ENCODE results near the gene MACROD1. TPM values are rescaled to one million over a fixed set of nuclear protein-coding genes. Genes with fewer than 3 reads are reported as not detected.

MACROD1 gene
- total and polyA plus RNA-seq, 2 experiments from 2014 or later: 21.2 to 29.8 TPM

- Histone ChIP-seq H3K4me1 (ENCODE audit: insufficient read depth) (peaks cover 32% of the 10 kb centered on the region), H3K27ac (no peak overlapping the region), H2AFZ (no peak overlapping the region), H3K27me3 (no peaks in the 10 kb centered on the region), H3K4me3 (no peak overlapping the region), H3K4me2 (no peak overlapping the region), H3K9me2 (replicated peaks; ENCODE audit: insufficient read depth) (no peaks in the 10 kb centered on the region), H3K9me3 (ENCODE audit: low read depth) (no peaks in the 10 kb centered on the region), H4K20me1 (ENCODE audit: insufficient read depth, poor library complexity, severe bottlenecking) (no peaks in the 10 kb centered on the region), H3K79me2 (no peaks in the 10 kb centered on the region), H3K36me3 (replicated peaks; ENCODE audit: insufficient read depth, low read depth) (no peaks in the 10 kb centered on the region)
- WGBS (ENCODE audit: low lambda C conversion rate, missing lambda C conversion rate): 98% methylated on average over 4 of the region's 4 CpGs
- no peak for TF ChIP-seq CTCF (IDR thresholded peaks at IDR 0.05; ENCODE audit: poor library complexity)
- TF ChIP-seq EZH2 (IDR thresholded peaks at IDR 0.05; ENCODE audit: borderline replicate concordance): no peak
- no peak for TF ChIP-seq EZH2phosphoT487 (IDR thresholded peaks at IDR 0.05; ENCODE audit: low read depth, severe bottlenecking, unreplicated experiment)
- no peak for DNase-seq (ENCODE audit: low spot score)
Measured at GRCh38 chr11:64099436-64099835, 66.5 kb downstream of the MACROD1 start.

GRCh38 chr11:64098318-64098831, 67.5 kb downstream of the MACROD1 start:
- Histone ChIP-seq H3K27ac (no peak overlapping the region), H2AFZ (no peak overlapping the region), H3K27me3 (no peaks in the 10 kb centered on the region), H3K79me2 (no peaks in the 10 kb centered on the region), H3K9me2 (replicated peaks; ENCODE audit: insufficient read depth) (no peaks in the 10 kb centered on the region), H3K4me1 (ENCODE audit: insufficient read depth) (peaks cover 39% of the 10 kb centered on the region), H3K4me3 (no peak overlapping the region), H3K9me3 (ENCODE audit: low read depth) (no peaks in the 10 kb centered on the region), H3K4me2 (no peak overlapping the region), H4K20me1 (ENCODE audit: insufficient read depth, poor library complexity, severe bottlenecking) (no peaks in the 10 kb centered on the region), H3K36me3 (replicated peaks; ENCODE audit: insufficient read depth, low read depth) (no peaks in the 10 kb centered on the region)
- DNase-seq (ENCODE audit: low spot score): no peak
- WGBS (ENCODE audit: low lambda C conversion rate, missing lambda C conversion rate): 77% methylated on average over 6 of the region's 6 CpGs
- TF ChIP-seq EZH2phosphoT487 (IDR thresholded peaks at IDR 0.05; ENCODE audit: low read depth, severe bottlenecking, unreplicated experiment) (no peak), CTCF (IDR thresholded peaks at IDR 0.05; ENCODE audit: poor library complexity) (no peak), EZH2 (IDR thresholded peaks at IDR 0.05; ENCODE audit: borderline replicate concordance) (no peak)

- 83% methylated on average over 24 of the region's 25 CpGs for WGBS (ENCODE audit: low lambda C conversion rate, missing lambda C conversion rate)
- no peak overlapping the region for H3K27ac ChIP-seq
- H3K4me2 ChIP-seq: no peak overlapping the region
Measured at GRCh38 chr11:64097468-64098317, 68.2 kb downstream of the MACROD1 start.

More at GRCh38 chr11:64097468-64098317, 68.2 kb downstream of the MACROD1 start:
- Histone ChIP-seq H3K4me3 (no peak overlapping the region), H3K9me2 (replicated peaks; ENCODE audit: insufficient read depth) (no peaks in the 10 kb centered on the region), H3K27me3 (no peaks in the 10 kb centered on the region), H3K9me3 (ENCODE audit: low read depth) (no peaks in the 10 kb centered on the region), H2AFZ (no peak overlapping the region), H4K20me1 (ENCODE audit: insufficient read depth, poor library complexity, severe bottlenecking) (no peaks in the 10 kb centered on the region), H3K79me2 (no peaks in the 10 kb centered on the region), H3K36me3 (replicated peaks; ENCODE audit: insufficient read depth, low read depth) (no peaks in the 10 kb centered on the region), H3K4me1 (ENCODE audit: insufficient read depth) (peaks cover 36% of the 10 kb centered on the region)
- no peak for DNase-seq (ENCODE audit: low spot score)
- TF ChIP-seq EZH2phosphoT487 (IDR thresholded peaks at IDR 0.05; ENCODE audit: low read depth, severe bottlenecking, unreplicated experiment) (no peak), EZH2 (IDR thresholded peaks at IDR 0.05; ENCODE audit: borderline replicate concordance) (no peak), CTCF (IDR thresholded peaks at IDR 0.05; ENCODE audit: poor library complexity) (no peak)

Measured in hepatocyte (in vitro differentiated cells).